GM12878 (cell line): ENCODE measurements around the gene AKT1S1. TPM values are rescaled to one million over a fixed set of nuclear protein-coding genes. Genes with fewer than 3 reads are reported as not detected.

ENCODE experiments used
- BACH1 ChIP-seq: fragments of 450-650 bp; IDR thresholded peaks from 2 replicates; pipeline ENCODE4 v1.6.1; 2017; ENCODE audit warnings: mild to moderate bottlenecking, borderline replicate concordance
- BHLHE40 ChIP-seq, 2 experiments: fragments of 450-650 bp in 1 of 2; IDR thresholded peaks; 2 replicates each; pipeline ENCODE4 v1.6.1; 2011 to 2017; ENCODE audit warnings: low read depth in 2 of 2, borderline replicate concordance in 1 of 2, improper control_type of control experiment in 1 of 2, low read length in 1 of 2, mild to moderate bottlenecking in 1 of 2
- BMI1 ChIP-seq: fragments of 450-650 bp; IDR thresholded peaks from 2 replicates; pipeline ENCODE4 v1.6.1; 2016; ENCODE audit warnings: mild to moderate bottlenecking, moderate library complexity, borderline replicate concordance
- CBX5 ChIP-seq: sonication (generic); IDR thresholded peaks from 2 replicates; pipeline ENCODE4 v1.6.1; 2016; ENCODE audit warnings: low read depth, moderate library complexity, mild to moderate bottlenecking, inconsistent platforms
- EGR1 ChIP-seq, 2 experiments: IDR thresholded peaks; 1 replicate in 1 of 2; 2 replicates in 1 of 2; pipeline ENCODE4 v1.6.1; 2011 to 2012; ENCODE audit warnings: low read depth in 2 of 2, low read length in 2 of 2, borderline replicate concordance in 1 of 2, mild to moderate bottlenecking in 1 of 2, moderate library complexity in 1 of 2
- IKZF1 ChIP-seq: fragments of 450-650 bp; conservative IDR thresholded peaks from 2 replicates; pipeline ENCODE4 v1.6.1; 2017; ENCODE audit warnings: antibody characterized with exemption, mild to moderate bottlenecking
- IRF4 ChIP-seq: IDR thresholded peaks from 2 replicates; pipeline ENCODE4 v1.6.1; 2011; ENCODE audit warnings: low read depth, low read length
- KAT2A ChIP-seq: conservative IDR thresholded peaks from 2 replicates; pipeline ENCODE4 v1.6.1; 2011; ENCODE audit warnings: low read depth, low read length; ENCODE audit not compliant: control insufficient read depth
- LARP7 ChIP-seq: fragments of 450-650 bp; IDR thresholded peaks from 2 replicates; pipeline ENCODE4 v1.6.1; 2017; ENCODE audit warnings: mild to moderate bottlenecking
- MXI1 ChIP-seq: fragments of 150-350 bp; IDR thresholded peaks from 2 replicates; pipeline ENCODE4 v1.6.1; 2011; ENCODE audit warnings: low read depth, mild to moderate bottlenecking, inconsistent platforms, low read length, improper control_type of control experiment
- MYB ChIP-seq: fragments of 150-350 bp; IDR thresholded peaks from 2 replicates; pipeline ENCODE4 v1.6.1; 2014; ENCODE audit warnings: mild to moderate bottlenecking, low read depth, low read length, borderline replicate concordance
- NR2C1 ChIP-seq: fragments of 450-650 bp; IDR thresholded peaks from 2 replicates; pipeline ENCODE4 v1.6.1; 2017; ENCODE audit warnings: antibody characterized with exemption, mild to moderate bottlenecking, moderate library complexity
- RELA ChIP-seq: fragments of 450-650 bp; IDR thresholded peaks from 2 replicates; pipeline ENCODE4 v1.8.0; 2014; ENCODE audit warnings: borderline replicate concordance; ENCODE audit not compliant: partially characterized antibody
- SMAD5 ChIP-seq: IDR thresholded peaks from 2 replicates; pipeline ENCODE4 v1.6.1; 2016; ENCODE audit warnings: antibody characterized with exemption, low read depth
- YY1 ChIP-seq: IDR thresholded peaks from 2 replicates; pipeline ENCODE4 v1.6.1; 2011; ENCODE audit warnings: low read depth, mild to moderate bottlenecking, low read length
- ZBTB40 ChIP-seq: fragments of 450-650 bp; IDR thresholded peaks from 2 replicates; pipeline ENCODE4 v1.6.1; 2016; ENCODE audit warnings: mild to moderate bottlenecking, moderate library complexity, borderline replicate concordance
- polyA plus RNA-seq, 11 experiments: library from polyadenylated mRNA; depleted of rRNA in 4 of 11; unstranded in 6 of 11; stranded (reverse) in 5 of 11; fragments of >200 nt; fragmentation: Nextera tagmentation in 4 of 11; fragmentation: Illumina TruSeq in 1 of 11; extraction: Ambion mirVana in 4 of 11; extraction: Trizol in 1 of 11; gene quantifications; 1 replicate in 1 of 11; 2 replicates in 10 of 11; pipeline versions ENCODE4 v1.2.1 to v1.2.3, GENCODE V29; 2011 to 2016; ENCODE audit warnings: inconsistent platforms in 2 of 11, missing spikeins in 2 of 11, low read depth in 1 of 11
- total RNA-seq, 4 experiments: library from RNA; depleted of rRNA in 3 of 4; stranded (reverse); fragments of >200 nt in 3 of 4; fragmentation: Illumina TruSeq in 1 of 4; extraction: Trizol in 1 of 4; gene quantifications; 2 replicates each; pipeline versions ENCODE4 v1.2.1 to v1.2.3, GENCODE V29; 2013 to 2021
- TF ChIP-seq, protein P1 (sequence below): IDR thresholded peaks from 2 replicates; pipeline ENCODE4 v1.6.1; 2012; ENCODE audit warnings: low read depth, low read length, improper control_type of control experiment
- TF ChIP-seq, protein P2 (sequence below), 3 experiments: IDR thresholded peaks in 2 of 3; conservative IDR thresholded peaks in 1 of 3; 2 replicates each; pipeline ENCODE4 v1.5.1; 2011; ENCODE audit warnings: low read depth in 3 of 3, low read length in 3 of 3, mild to moderate bottlenecking in 3 of 3, control low read depth in 2 of 3, moderate library complexity in 2 of 3, inconsistent platforms in 1 of 3, mixed read lengths in 1 of 3; ENCODE audit not compliant: control insufficient read depth in 2 of 3, insufficient read depth in 1 of 3; ENCODE audit errors: extremely low read depth in 1 of 3
- TF ChIP-seq, protein P3 (sequence below): fragments of 450-650 bp; conservative IDR thresholded peaks from 2 replicates; pipeline ENCODE4 v1.6.1; 2017; ENCODE audit warnings: mild to moderate bottlenecking, moderate library complexity

Gene AKT1S1
- total and polyA plus RNA-seq, 10 of the 15 experiments (the other 5 are each of a cell fraction or from before 2014, with no cell fraction given): 0.43 to 23.0 (median 12.3) TPM

DNA sequence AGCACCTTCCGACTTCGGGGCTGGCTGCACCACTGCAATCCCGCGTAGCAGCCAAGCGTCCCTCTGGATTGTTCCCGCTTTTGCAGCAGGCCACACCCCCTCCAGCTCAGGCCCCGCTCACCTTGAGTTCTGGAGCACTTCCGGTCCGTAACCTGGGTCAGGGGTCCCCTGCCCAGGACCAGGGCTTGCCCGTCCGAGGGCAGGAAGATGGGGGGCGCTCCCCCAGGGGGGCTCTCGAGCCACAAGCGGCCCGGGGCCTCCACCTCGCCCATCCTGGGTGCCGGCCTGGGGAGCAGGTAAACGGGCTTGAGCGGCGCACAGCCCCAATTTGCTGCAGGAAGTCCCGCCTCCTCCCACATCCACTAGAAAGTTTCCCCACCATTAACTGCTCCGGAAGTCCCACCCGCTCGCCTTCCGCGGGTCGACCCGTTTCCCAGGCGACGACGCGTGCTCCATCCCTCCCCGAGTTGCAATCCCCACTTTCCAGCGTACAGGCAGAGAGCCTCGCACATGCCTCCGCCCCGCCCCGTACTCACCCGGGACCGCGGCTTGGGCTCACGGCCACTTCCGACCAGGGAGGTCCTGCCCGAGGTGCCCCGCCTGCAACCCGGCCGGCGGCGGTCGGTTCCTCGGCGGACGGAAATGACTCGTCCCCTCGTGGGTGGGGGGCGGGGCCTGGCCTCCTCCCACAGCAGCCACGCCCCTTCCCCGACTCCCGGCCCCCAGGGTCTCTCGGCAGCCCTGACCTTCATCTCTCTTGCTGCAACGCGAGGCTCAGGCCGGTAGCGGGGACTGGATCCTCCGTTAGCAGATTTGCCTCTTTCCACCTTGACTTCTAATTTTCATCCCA, 10.0 kb downstream of the AKT1S1 start, which contains the start of gene PNKP (continued):
- 0 out of 2 replicates have a peak, but pooled peaks have one; percentile 14 for TF ChIP-seq IRF4
- TF ChIP-seq, protein P1, sequence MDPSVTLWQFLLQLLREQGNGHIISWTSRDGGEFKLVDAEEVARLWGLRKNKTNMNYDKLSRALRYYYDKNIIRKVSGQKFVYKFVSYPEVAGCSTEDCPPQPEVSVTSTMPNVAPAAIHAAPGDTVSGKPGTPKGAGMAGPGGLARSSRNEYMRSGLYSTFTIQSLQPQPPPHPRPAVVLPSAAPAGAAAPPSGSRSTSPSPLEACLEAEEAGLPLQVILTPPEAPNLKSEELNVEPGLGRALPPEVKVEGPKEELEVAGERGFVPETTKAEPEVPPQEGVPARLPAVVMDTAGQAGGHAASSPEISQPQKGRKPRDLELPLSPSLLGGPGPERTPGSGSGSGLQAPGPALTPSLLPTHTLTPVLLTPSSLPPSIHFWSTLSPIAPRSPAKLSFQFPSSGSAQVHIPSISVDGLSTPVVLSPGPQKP: peak; percentile 16; the same call in 1 of the 2 replicates
- peak; percentile 71; the same call in 1 of the 2 replicates for TF ChIP-seq SMAD5
- TF ChIP-seq CBX5: no peak
- no peak for TF ChIP-seq KAT2A
- TF ChIP-seq, protein P2, sequence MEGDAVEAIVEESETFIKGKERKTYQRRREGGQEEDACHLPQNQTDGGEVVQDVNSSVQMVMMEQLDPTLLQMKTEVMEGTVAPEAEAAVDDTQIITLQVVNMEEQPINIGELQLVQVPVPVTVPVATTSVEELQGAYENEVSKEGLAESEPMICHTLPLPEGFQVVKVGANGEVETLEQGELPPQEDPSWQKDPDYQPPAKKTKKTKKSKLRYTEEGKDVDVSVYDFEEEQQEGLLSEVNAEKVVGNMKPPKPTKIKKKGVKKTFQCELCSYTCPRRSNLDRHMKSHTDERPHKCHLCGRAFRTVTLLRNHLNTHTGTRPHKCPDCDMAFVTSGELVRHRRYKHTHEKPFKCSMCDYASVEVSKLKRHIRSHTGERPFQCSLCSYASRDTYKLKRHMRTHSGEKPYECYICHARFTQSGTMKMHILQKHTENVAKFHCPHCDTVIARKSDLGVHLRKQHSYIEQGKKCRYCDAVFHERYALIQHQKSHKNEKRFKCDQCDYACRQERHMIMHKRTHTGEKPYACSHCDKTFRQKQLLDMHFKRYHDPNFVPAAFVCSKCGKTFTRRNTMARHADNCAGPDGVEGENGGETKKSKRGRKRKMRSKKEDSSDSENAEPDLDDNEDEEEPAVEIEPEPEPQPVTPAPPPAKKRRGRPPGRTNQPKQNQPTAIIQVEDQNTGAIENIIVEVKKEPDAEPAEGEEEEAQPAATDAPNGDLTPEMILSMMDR (IDR thresholded peaks at IDR 0.05 in 2 of 3, conservative IDR thresholded peaks at IDR 0.05 in 1 of 3; ENCODE audit: control insufficient read depth in 2 of 3, extremely low read depth in 1 of 3, insufficient read depth in 1 of 3, low read depth in 3 of 3, low read length in 3 of 3): no peak
- TF ChIP-seq BMI1: peak; percentile 70
- TF ChIP-seq, protein P3, sequence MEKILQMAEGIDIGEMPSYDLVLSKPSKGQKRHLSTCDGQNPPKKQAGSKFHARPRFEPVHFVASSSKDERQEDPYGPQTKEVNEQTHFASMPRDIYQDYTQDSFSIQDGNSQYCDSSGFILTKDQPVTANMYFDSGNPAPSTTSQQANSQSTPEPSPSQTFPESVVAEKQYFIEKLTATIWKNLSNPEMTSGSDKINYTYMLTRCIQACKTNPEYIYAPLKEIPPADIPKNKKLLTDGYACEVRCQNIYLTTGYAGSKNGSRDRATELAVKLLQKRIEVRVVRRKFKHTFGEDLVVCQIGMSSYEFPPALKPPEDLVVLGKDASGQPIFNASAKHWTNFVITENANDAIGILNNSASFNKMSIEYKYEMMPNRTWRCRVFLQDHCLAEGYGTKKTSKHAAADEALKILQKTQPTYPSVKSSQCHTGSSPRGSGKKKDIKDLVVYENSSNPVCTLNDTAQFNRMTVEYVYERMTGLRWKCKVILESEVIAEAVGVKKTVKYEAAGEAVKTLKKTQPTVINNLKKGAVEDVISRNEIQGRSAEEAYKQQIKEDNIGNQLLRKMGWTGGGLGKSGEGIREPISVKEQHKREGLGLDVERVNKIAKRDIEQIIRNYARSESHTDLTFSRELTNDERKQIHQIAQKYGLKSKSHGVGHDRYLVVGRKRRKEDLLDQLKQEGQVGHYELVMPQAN: peak; percentile 96
- peak; percentile 97 for TF ChIP-seq ZBTB40
- TF ChIP-seq MXI1: peak; percentile 85
- TF ChIP-seq MYB: no peak
- TF ChIP-seq RELA: peak; percentile 41
- TF ChIP-seq BACH1: peak; percentile 75
- TF ChIP-seq EGR1 (IDR thresholded peaks at IDR 0.05; ENCODE audit: borderline replicate concordance in 1 of 2, low read depth in 2 of 2, low read length in 2 of 2): peak in 1 of 2 experiments; percentile 88; a peak in 2 of 3 replicates
- peak; percentile 84 for TF ChIP-seq NR2C1
- TF ChIP-seq BHLHE40 (IDR thresholded peaks at IDR 0.05; ENCODE audit: borderline replicate concordance in 1 of 2, low read depth in 2 of 2, low read length in 1 of 2): peak; percentile 72 to 89
- 0 out of 2 replicates have a peak, but pooled peaks have one; percentile 29 for TF ChIP-seq YY1
- TF ChIP-seq LARP7: peak; percentile 80; the same call in 1 of the 2 replicates
- TF ChIP-seq IKZF1: peak; percentile 91
